Measurements from ENCODE around the gene SEMA4D.

SEMA4D gene

GRCh38 chr9:89358985-89359384 lies 138.9 kb downstream of the SEMA4D start:
- Histone ChIP-seq H3K27me3 (ENCODE audit: insufficient read depth, low read length) (no peaks in the 10 kb centered on the region), H2AFZ (ENCODE audit: low read length) (no peak overlapping the region), H3K79me2 (ENCODE audit: insufficient read depth, low read length) (no peaks in the 10 kb centered on the region), H3K36me3 (ENCODE audit: insufficient read depth, low read length) (peaks cover 77% of the 10 kb centered on the region), H3K9me3 (ENCODE audit: low read length) (no peaks in the 10 kb centered on the region), H3K4me2 (ENCODE audit: low read length) (no peak overlapping the region), H3K27ac (ENCODE audit: low read depth, low read length, poor library complexity, severe bottlenecking) (no peak overlapping the region), H3K4me3 (ENCODE audit: low read depth, low read length, poor library complexity, severe bottlenecking) (no peak overlapping the region), H3K4me1 (ENCODE audit: insufficient read depth, low read length, severe bottlenecking) (no peaks in the 10 kb centered on the region), H3K9me2 (ENCODE audit: low read depth, low read length) (no peaks in the 10 kb centered on the region), H3K9ac (ENCODE audit: low read length) (no peak overlapping the region), H3F3A (ENCODE audit: insufficient read depth, low read length) (no peaks in the 10 kb centered on the region), H4K20me1 (ENCODE audit: insufficient read depth, low read length) (no peaks in the 10 kb centered on the region)
- no peak for TF ChIP-seq EZH2 (IDR thresholded peaks at IDR 0.05; ENCODE audit: borderline replicate concordance, low read length)
- TF ChIP-seq, protein P1, sequence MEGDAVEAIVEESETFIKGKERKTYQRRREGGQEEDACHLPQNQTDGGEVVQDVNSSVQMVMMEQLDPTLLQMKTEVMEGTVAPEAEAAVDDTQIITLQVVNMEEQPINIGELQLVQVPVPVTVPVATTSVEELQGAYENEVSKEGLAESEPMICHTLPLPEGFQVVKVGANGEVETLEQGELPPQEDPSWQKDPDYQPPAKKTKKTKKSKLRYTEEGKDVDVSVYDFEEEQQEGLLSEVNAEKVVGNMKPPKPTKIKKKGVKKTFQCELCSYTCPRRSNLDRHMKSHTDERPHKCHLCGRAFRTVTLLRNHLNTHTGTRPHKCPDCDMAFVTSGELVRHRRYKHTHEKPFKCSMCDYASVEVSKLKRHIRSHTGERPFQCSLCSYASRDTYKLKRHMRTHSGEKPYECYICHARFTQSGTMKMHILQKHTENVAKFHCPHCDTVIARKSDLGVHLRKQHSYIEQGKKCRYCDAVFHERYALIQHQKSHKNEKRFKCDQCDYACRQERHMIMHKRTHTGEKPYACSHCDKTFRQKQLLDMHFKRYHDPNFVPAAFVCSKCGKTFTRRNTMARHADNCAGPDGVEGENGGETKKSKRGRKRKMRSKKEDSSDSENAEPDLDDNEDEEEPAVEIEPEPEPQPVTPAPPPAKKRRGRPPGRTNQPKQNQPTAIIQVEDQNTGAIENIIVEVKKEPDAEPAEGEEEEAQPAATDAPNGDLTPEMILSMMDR (IDR thresholded peaks at IDR 0.05; ENCODE audit: low read length) = no peak

GRCh38 chr9:89358376-89358916 lies 139.5 kb downstream of the SEMA4D start:
- no peak overlapping the region for H2AFZ ChIP-seq (ENCODE audit: low read length)
- H3K9me2 ChIP-seq (ENCODE audit: low read depth, low read length) = no peaks in the 10 kb centered on the region
- no peaks in the 10 kb centered on the region for H3K27me3 ChIP-seq (ENCODE audit: insufficient read depth, low read length)
- no peaks in the 10 kb centered on the region for H3K4me1 ChIP-seq (ENCODE audit: insufficient read depth, low read length, severe bottlenecking)
- H3K4me2 ChIP-seq (ENCODE audit: low read length) = no peak overlapping the region
- H3K27ac ChIP-seq (ENCODE audit: low read depth, low read length, poor library complexity, severe bottlenecking) = no peak overlapping the region
- no peak overlapping the region for H3K9ac ChIP-seq (ENCODE audit: low read length)
- no peaks in the 10 kb centered on the region for H3F3A ChIP-seq (ENCODE audit: insufficient read depth, low read length)
- peaks cover 83% of the 10 kb centered on the region for H3K36me3 ChIP-seq (ENCODE audit: insufficient read depth, low read length)
- no peak overlapping the region for H3K4me3 ChIP-seq (ENCODE audit: low read depth, low read length, poor library complexity, severe bottlenecking)
- no peaks in the 10 kb centered on the region for H3K9me3 ChIP-seq (ENCODE audit: low read length)
- TF ChIP-seq EZH2 (IDR thresholded peaks at IDR 0.05; ENCODE audit: borderline replicate concordance, low read length) = no peak
- TF ChIP-seq, protein P1 (IDR thresholded peaks at IDR 0.05; ENCODE audit: low read length) = no peak
- H4K20me1 ChIP-seq (ENCODE audit: insufficient read depth, low read length) = no peaks in the 10 kb centered on the region
- no peaks in the 10 kb centered on the region for H3K79me2 ChIP-seq (ENCODE audit: insufficient read depth, low read length)

GRCh38 chr9:89357331-89358197 lies 140.3 kb downstream of the SEMA4D start:
- Histone ChIP-seq H3K27ac (ENCODE audit: low read depth, low read length, poor library complexity, severe bottlenecking) (no peak overlapping the region), H2AFZ (ENCODE audit: low read length) (no peak overlapping the region), H3K4me3 (ENCODE audit: low read depth, low read length, poor library complexity, severe bottlenecking) (no peak overlapping the region), H3K36me3 (ENCODE audit: insufficient read depth, low read length) (peaks cover 90% of the 10 kb centered on the region), H3K9me3 (ENCODE audit: low read length) (no peaks in the 10 kb centered on the region), H3K9me2 (ENCODE audit: low read depth, low read length) (no peaks in the 10 kb centered on the region), H3K79me2 (ENCODE audit: insufficient read depth, low read length) (no peaks in the 10 kb centered on the region), H4K20me1 (ENCODE audit: insufficient read depth, low read length) (no peaks in the 10 kb centered on the region), H3K4me1 (ENCODE audit: insufficient read depth, low read length, severe bottlenecking) (no peaks in the 10 kb centered on the region), H3K4me2 (ENCODE audit: low read length) (no peak overlapping the region), H3K27me3 (ENCODE audit: insufficient read depth, low read length) (no peaks in the 10 kb centered on the region), H3K9ac (ENCODE audit: low read length) (no peak overlapping the region), H3F3A (ENCODE audit: insufficient read depth, low read length) (no peaks in the 10 kb centered on the region)
- TF ChIP-seq, protein P1 (IDR thresholded peaks at IDR 0.05; ENCODE audit: low read length) = no peak
- no peak for TF ChIP-seq EZH2 (IDR thresholded peaks at IDR 0.05; ENCODE audit: borderline replicate concordance, low read length)

Data from OCI-LY1 (cell line).